ENCODE results near the gene CDC7.

GRCh38 chr1:91454136-91454535 is 46.5 kb upstream of the CDC7 start:
- TF ChIP-seq CTCF (IDR thresholded peaks at IDR 0.05 in 4 of 5, conservative IDR thresholded peaks at IDR 0.05 in 1 of 5) (no peak), POLR2A (IDR thresholded peaks at IDR 0.05) (no peak)

All from gastrocnemius medialis (tissue), 4 donors.